Activated gamma-delta T cell (primary cell): ENCODE measurements around the gene KSR1.

Experiments used
- DNase-seq: peaks from one replicate; lab custom pipeline; 2025; lab: John Stamatoyannopoulos, UW

The KSR1 gene

GRCh38 chr17:27590864-27591263 lies 134.6 kb downstream of the KSR1 start:
- no peak for DNase-seq

- DNase-seq = no peak
Observed at GRCh38 chr17:27591986-27592385, 135.7 kb downstream of the KSR1 start.

GRCh38 chr17:27593232-27593856 lies 137.1 kb downstream of the KSR1 start:
- DNase-seq = no peak

DNA sequence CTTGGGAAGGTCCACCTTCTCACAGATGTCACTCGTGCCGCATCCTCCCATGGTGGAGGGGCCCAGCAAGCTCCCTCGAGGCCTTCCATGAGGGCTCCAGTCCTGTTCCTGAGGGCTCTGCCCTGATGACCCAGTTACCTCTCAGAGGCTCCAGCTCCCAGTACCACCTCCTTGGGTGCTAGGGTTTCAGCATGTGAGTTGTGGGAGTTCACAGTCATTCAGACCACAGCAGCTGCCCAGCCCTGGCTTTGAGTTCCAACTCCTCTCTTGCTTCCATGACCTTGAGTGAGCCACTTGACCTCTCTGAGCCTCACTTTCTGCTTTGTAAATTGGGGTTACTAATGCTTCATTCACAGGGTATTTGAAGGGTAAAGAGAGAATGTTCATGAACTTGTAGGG lies 137.6 kb downstream of the KSR1 start:
- no peak for DNase-seq

- no peak for DNase-seq
Observed at GRCh38 chr17:27595208-27595607, 139.0 kb downstream of the KSR1 start.

DNA sequence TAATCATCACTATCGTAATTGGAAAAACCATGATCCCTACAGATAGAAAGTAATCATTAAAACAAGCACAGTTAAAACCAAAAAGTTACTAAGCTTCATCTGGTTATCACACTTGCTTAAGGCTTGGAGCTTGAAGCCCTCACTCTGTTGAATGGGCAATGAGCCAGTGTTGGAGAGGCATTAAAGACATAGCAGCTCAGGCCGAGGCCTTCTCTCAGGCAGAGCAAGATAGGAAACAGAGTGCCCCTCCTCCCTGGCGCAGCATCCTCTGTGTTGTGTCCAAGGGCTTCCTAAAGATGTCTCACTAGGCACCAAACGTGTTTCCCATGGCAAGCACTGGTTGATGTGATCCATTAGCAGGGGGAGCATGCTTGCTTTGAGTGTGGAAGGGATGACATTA lies 139.8 kb downstream of the KSR1 start:
- DNase-seq = no peak

- DNase-seq = no peak
Observed at GRCh38 chr17:27596566-27597187, 140.4 kb downstream of the KSR1 start.

DNA sequence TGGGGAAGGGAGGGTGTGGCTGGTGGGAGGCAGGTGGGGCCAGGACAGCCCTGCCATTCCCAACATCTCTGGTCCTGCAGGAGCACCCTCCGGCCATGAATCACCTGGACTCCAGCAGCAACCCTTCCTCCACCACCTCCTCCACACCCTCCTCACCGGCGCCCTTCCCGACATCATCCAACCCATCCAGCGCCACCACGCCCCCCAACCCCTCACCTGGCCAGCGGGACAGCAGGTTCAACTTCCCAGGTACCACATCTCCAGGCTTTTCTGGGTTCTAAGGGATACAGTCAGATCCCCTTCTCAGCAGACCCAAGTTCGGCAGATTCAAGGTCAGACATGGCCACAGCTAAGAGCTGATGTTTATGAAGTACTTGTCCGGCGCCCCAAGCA lies 140.9 kb downstream of the KSR1 start:
- DNase-seq = no peak

DNA sequence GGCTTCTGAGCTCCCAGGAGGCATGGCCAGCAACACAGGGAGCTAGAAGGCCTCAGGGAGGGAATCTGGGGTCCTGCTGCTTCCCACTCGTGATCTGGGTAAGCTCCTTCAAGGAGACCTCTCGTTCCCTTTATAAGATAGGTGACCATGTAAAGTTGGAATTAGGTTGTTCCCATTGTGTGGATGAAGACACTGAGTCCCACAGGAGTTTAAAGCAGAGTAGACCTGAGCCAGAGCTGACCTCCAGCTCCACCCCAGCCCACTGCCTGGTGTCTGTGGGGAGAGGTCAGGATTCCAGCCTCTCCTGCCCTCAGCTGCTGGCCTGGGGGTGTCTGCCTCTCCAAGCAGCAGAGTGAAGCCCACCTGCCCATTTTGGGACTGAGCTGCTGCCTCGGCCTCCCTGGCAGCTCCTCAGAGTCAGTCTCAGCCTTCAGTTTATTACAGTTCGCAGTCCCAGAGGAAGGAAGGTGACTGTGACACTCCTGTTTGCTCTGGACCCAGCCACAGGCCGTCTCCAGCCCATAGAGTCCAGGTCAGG lies 141.6 kb downstream of the KSR1 start:
- no peak for DNase-seq

GRCh38 chr17:27598337-27599050 lies 142.2 kb downstream of the KSR1 start:
- DNase-seq = no peak

DNA sequence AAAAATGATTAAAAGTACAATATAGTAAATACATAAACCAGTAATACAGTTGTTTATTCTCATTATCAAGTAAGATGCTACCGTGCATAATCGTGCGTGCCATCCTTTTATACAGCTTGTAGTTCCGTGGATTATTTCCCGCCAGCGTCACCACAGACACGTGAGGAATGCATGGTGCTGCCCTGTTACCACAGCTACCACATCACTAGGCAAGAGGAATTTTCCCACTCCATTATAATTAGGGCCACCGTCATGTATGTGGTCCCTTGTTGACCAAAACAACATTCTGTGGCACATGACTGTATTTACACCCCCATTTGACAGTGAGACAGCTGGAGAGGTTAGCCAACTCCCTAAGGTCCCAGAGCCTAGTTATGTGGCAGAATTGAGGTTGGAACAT lies 144.2 kb downstream of the KSR1 start:
- DNase-seq = no peak

GRCh38 chr17:27601069-27601974 lies 145.1 kb downstream of the KSR1 start:
- DNase-seq = no peak

DNA sequence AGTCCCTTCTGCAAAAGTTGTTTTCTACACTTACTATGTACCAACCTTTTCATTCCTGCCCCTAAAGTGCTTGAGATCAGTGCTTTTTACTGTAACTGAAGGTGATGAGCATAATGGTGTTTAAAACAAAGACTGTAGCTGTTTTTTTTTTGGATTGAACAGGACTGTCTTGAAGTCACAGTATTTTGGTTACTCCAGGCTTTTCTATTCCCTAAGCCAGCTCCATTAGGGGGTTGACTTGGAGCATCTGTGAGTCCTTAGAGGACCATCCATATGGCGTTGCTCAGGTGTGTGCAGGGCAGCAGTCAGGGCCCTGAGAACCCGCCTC lies 145.7 kb downstream of the KSR1 start:
- DNase-seq = no peak

- no peak for DNase-seq
Observed at GRCh38 chr17:27602721-27603420, 146.6 kb downstream of the KSR1 start.

- no peak for DNase-seq
Observed at GRCh38 chr17:27603421-27603770, 147.1 kb downstream of the KSR1 start.

DNA sequence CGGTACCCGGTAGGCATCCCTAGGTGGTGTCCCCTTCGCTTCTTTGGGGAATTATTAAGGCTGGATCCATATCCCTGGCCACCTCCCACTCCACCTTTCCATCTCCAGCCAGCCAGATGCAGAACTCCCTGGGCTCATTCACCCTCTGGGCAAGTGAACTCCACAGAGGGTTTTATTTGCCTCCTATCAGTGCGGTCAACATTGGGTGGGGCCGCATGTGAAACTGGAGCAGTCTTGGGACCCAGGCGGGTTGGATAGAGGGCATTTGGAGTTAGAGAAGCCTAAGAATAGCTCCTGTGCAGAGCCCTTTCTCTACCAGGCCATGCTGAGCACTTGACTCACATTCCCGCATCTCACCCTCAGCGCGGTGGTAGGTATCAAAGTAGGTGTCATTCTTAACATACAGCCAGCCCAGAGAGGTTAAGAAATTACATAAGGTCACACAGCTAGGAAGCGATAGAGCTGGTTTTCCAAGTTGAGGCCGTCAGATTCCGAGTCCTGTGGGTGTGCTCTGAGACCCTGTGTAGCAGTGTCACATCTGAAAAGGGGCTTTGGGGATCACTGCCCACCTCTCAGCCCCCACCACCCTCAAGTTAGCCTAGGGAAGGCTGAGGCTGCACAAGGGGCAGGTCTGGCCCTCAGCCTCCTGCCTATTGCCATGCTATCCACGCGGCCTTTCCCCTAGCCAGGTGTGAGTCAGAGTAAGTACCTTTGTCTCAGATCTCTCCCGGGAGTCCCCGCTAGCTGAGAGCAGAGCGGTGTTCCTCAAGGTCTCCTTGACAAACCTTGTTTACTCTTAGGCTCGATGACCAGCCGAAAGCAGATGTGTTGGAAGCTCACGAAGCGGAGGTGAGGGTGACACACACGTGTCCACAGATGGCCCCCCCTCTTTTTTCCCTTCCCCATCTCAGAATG lies 147.9 kb downstream of the KSR1 start:
- no peak for DNase-seq

DNA sequence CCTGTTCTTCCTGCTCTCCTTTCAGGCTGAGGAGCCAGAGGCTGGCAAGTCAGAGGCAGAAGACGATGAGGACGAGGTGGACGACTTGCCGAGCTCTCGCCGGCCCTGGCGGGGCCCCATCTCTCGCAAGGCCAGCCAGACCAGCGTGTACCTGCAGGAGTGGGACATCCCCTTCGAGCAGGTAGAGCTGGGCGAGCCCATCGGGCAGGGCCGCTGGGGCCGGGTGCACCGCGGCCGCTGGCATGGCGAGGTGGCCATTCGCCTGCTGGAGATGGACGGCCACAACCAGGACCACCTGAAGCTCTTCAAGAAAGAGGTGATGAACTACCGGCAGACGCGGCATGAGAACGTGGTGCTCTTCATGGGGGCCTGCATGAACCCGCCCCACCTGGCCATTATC lies 149.2 kb downstream of the KSR1 start:
- no peak for DNase-seq

DNA sequence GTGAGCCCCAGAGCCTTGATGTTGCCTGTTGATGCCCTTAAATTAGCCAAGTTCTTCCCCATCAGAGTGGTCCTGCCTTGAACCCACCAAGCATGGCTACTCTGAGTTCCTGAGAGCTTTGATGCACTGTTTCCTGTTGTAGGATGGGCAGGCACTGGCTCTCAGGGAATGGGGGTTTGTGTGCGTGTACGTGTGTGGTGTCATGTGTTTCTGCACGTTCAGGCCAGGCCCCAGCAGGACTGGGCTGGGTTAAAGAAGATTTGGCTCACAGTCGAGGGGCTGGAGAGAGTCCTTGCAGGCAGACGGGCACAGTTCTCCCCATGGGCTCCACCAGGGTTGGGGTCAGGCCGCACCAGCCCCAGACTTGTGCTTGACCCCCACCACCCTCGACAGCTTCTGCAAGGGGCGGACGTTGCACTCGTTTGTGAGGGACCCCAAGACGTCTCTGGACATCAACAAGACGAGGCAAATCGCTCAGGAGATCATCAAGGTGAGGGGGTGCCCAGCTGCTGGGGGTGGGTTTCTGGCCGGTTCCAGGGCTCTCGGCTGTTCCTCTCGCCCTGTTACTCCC lies 151.4 kb downstream of the KSR1 start:
- DNase-seq = no peak

GRCh38 chr17:27608328-27609230 lies 152.3 kb downstream of the KSR1 start:
- no peak for DNase-seq
